H1 (cell line): ENCODE results near the gene TSFM. TPM values are rescaled to one million over a fixed set of nuclear protein-coding genes. Genes with fewer than 3 reads are reported as not detected.

Experiments
- CTCF ChIA-PET: fragments of 300-600 bp; sonication (Branson Sonifier 250); formaldehyde crosslinking; loops from one replicate; lab custom pipeline; 2021; ENCODE audit not compliant: partially characterized antibody; lab: Charles Lee
- POLR2A ChIA-PET: fragments of 300-600 bp; sonication (Branson Sonifier 250); formaldehyde crosslinking; loops from one replicate; lab custom pipeline; 2021; ENCODE audit warnings: inconsistent platforms; ENCODE audit not compliant: partially characterized antibody; lab: Charles Lee
- DNase-seq, 2 experiments: peaks; one replicate each; pipeline versions ENCODE4 v3.0.0 to v3.0.0-alpha.2; 2010 to 2022; ENCODE audit warnings: low spot score in 2 of 2, low read depth in 1 of 2, mixed read lengths in 1 of 2
- FAIRE-seq: peaks from 2 replicates; lab custom pipeline; 2011; peaks lifted over from hg19 to GRCh38; lab: Jason Lieb, UNC
- H2AFZ ChIP-seq: 2 replicates; pipeline ENCODE4 v1.8.1; 2012; ENCODE audit warnings: low read length, inconsistent platforms
- H2AK5ac ChIP-seq: 2 replicates; pipeline ENCODE4 v1.6.1; 2013; ENCODE audit warnings: low read depth, low read length
- H2BK120ac ChIP-seq: replicated peaks from 2 replicates; pipeline ENCODE3; 2013; ENCODE audit warnings: low read depth, low read length, inconsistent platforms
- H2BK12ac ChIP-seq: 2 replicates; pipeline ENCODE4 v1.6.1; 2013; ENCODE audit warnings: low read depth, low read length
- H2BK15ac ChIP-seq: 2 replicates; pipeline ENCODE4 v1.6.1; 2013; ENCODE audit warnings: low read length
- H2BK20ac ChIP-seq: 2 replicates; pipeline ENCODE4 v1.6.1; 2013; ENCODE audit warnings: low read length
- H2BK5ac ChIP-seq: 2 replicates; pipeline ENCODE4 v1.6.1; 2013; ENCODE audit warnings: low read depth, low read length
- H3K14ac ChIP-seq: 2 replicates; pipeline ENCODE4 v1.6.1; 2013; ENCODE audit warnings: inconsistent platforms; ENCODE audit not compliant: insufficient read length
- H3K18ac ChIP-seq: 2 replicates; pipeline ENCODE4 v1.6.1; 2013; ENCODE audit warnings: low read length; ENCODE audit errors: extremely low read depth
- H3K23ac ChIP-seq: 2 replicates; pipeline ENCODE4 v1.6.1; 2013; ENCODE audit warnings: inconsistent platforms; ENCODE audit not compliant: insufficient read length
- H3K23me2 ChIP-seq: 2 replicates; pipeline ENCODE4 v1.6.1; 2013; ENCODE audit warnings: low read depth, low read length
- H3K27ac ChIP-seq: 2 replicates; pipeline ENCODE4 v1.6.1; 2011; ENCODE audit warnings: low read depth, low read length, inconsistent platforms
- H3K27me3 ChIP-seq, 4 experiments: replicated peaks in 1 of 4; 1 replicate in 1 of 4; 2 replicates in 3 of 4; pipeline versions ENCODE4 v1.6.1 to v1.8.1; 2011 to 2013; ENCODE audit warnings: low read length in 3 of 4, mild to moderate bottlenecking in 3 of 4, inconsistent platforms in 2 of 4, mixed read lengths in 2 of 4, moderate library complexity in 1 of 4; ENCODE audit not compliant: control insufficient read depth in 3 of 4, insufficient read depth in 3 of 4; ENCODE audit errors: extremely low read depth in 1 of 4
- H3K36me3 ChIP-seq, 4 experiments: 2 replicates each; pipeline versions ENCODE4 v1.6.1 to v1.8.1; 2011 to 2013; ENCODE audit warnings: mild to moderate bottlenecking in 4 of 4, low read length in 3 of 4, moderate library complexity in 2 of 4, control low read depth in 1 of 4, inconsistent platforms in 1 of 4; ENCODE audit not compliant: insufficient read depth in 4 of 4, control insufficient read depth in 2 of 4
- H3K4ac ChIP-seq: replicated peaks from 2 replicates; pipeline ENCODE3; 2013; ENCODE audit warnings: low read length, low read depth, mixed read lengths, inconsistent platforms; ENCODE audit not compliant: insufficient read length
- H3K4me1 ChIP-seq, 4 experiments: replicated peaks in 1 of 4; 1 replicate in 1 of 4; 2 replicates in 3 of 4; pipeline versions ENCODE4 v1.6.1 to v1.8.1; 2011 to 2013; ENCODE audit warnings: low read length in 3 of 4, inconsistent platforms in 2 of 4, mixed read lengths in 1 of 4; ENCODE audit not compliant: insufficient read depth in 4 of 4, control insufficient read depth in 3 of 4
- H3K4me2 ChIP-seq, 2 experiments: 2 replicates each; pipeline versions ENCODE4 v1.6.1 to v1.8.1; 2011 to 2013; ENCODE audit warnings: low read depth in 2 of 2, low read length in 2 of 2, control low read depth in 1 of 2, inconsistent platforms in 1 of 2, mild to moderate bottlenecking in 1 of 2; ENCODE audit not compliant: insufficient read depth in 1 of 2
- H3K4me3 ChIP-seq, 4 experiments: fragments of 200-600, 300-600 bp in 1 of 4; sonication (generic), shearing (Covaris generic), sonication (Bioruptor Twin) in 1 of 4; 2 replicates each; pipeline versions ENCODE4 v1.5.1 to v1.8.1; 2011 to 2016; ENCODE audit warnings: low read length in 4 of 4, low read depth in 3 of 4, control low read depth in 2 of 4, inconsistent platforms in 2 of 4, mild to moderate bottlenecking in 2 of 4, mixed read lengths in 1 of 4, moderate library complexity in 1 of 4; ENCODE audit not compliant: insufficient read depth in 2 of 4; ENCODE audit errors: extremely low read depth in 1 of 4
- H3K56ac ChIP-seq: replicated peaks from 2 replicates; pipeline ENCODE3; 2013; ENCODE audit warnings: low read depth, mild to moderate bottlenecking, mixed read lengths, low read length, inconsistent platforms; ENCODE audit not compliant: insufficient read length
- H3K79me1 ChIP-seq: 2 replicates; pipeline ENCODE4 v1.6.1; 2013; ENCODE audit warnings: low read depth, low read length, control low read depth
- H3K79me2 ChIP-seq, 2 experiments: 2 replicates each; pipeline versions ENCODE4 v1.6.1 to v1.8.1; 2012 to 2013; ENCODE audit warnings: low read length in 2 of 2, mild to moderate bottlenecking in 2 of 2, inconsistent platforms in 1 of 2; ENCODE audit not compliant: insufficient read depth in 2 of 2, control insufficient read depth in 1 of 2
- H3K9ac ChIP-seq, 4 experiments: replicated peaks in 1 of 4; 1 replicate in 1 of 4; 2 replicates in 3 of 4; pipeline versions ENCODE4 v1.6.1 to v1.8.1; 2011 to 2013; ENCODE audit warnings: low read depth in 3 of 4, low read length in 3 of 4, control low read depth in 2 of 4, mild to moderate bottlenecking in 2 of 4, moderate library complexity in 2 of 4, inconsistent platforms in 1 of 4; ENCODE audit errors: extremely low read depth in 1 of 4
- H3K9me3 ChIP-seq, 2 experiments: 2 replicates each; pipeline versions ENCODE4 v1.6.1 to v1.8.1; 2012 to 2013; ENCODE audit warnings: mild to moderate bottlenecking in 2 of 2, moderate library complexity in 2 of 2, control low read depth in 1 of 2, inconsistent platforms in 1 of 2, low read depth in 1 of 2, low read length in 1 of 2, mixed read lengths in 1 of 2; ENCODE audit not compliant: insufficient read depth in 2 of 2
- H4K20me1 ChIP-seq, 2 experiments: replicated peaks in 1 of 2; 2 replicates each; pipeline versions ENCODE3 to v1.8.1; 2011 to 2013; ENCODE audit warnings: inconsistent platforms in 2 of 2, low read length in 2 of 2, mild to moderate bottlenecking in 1 of 2; ENCODE audit not compliant: insufficient read depth in 2 of 2, control insufficient read depth in 1 of 2
- H4K5ac ChIP-seq: 2 replicates; pipeline ENCODE4 v1.6.1; 2013; ENCODE audit warnings: low read length, low read depth, mixed read lengths, inconsistent platforms; ENCODE audit not compliant: insufficient read length
- H4K8ac ChIP-seq: 2 replicates; pipeline ENCODE4 v1.8.0; 2013; ENCODE audit warnings: mild to moderate bottlenecking, moderate library complexity, low read length, inconsistent platforms; ENCODE audit not compliant: insufficient read depth; ENCODE audit errors: extremely low read depth
- H4K91ac ChIP-seq: replicated peaks from 2 replicates; pipeline ENCODE3; 2013; ENCODE audit warnings: low read length, mixed read lengths, inconsistent platforms; ENCODE audit not compliant: insufficient read length
- ASH2L ChIP-seq: fragments of 200-600, 300-600 bp; sonication (generic); IDR thresholded peaks from one replicate; pipeline ENCODE4 v1.7.1; 2017; ENCODE audit warnings: low read length
- CEBPB ChIP-seq: IDR thresholded peaks from 2 replicates; pipeline ENCODE4 v1.6.1; 2012; ENCODE audit warnings: low read depth, low read length
- HDAC2 ChIP-seq, 2 experiments: fragments of 300-600 bp in 1 of 2; sonication (generic) in 1 of 2; IDR thresholded peaks; 2 replicates each; pipeline ENCODE4 v1.6.1; 2011 to 2012; ENCODE audit warnings: low read depth in 2 of 2, low read length in 2 of 2, mild to moderate bottlenecking in 2 of 2, moderate library complexity in 2 of 2, borderline replicate concordance in 1 of 2, inconsistent platforms in 1 of 2
- JUN ChIP-seq: IDR thresholded peaks from 2 replicates; pipeline ENCODE4 v1.6.1; 2011; ENCODE audit warnings: low read depth, mild to moderate bottlenecking, improper control_type of control experiment, low read length
- MAFK ChIP-seq: IDR thresholded peaks from 2 replicates; pipeline ENCODE4 v1.6.1; 2012; ENCODE audit warnings: low read depth, mild to moderate bottlenecking, improper control_type of control experiment, low read length
- MAX ChIP-seq: IDR thresholded peaks from 2 replicates; pipeline ENCODE4 v1.6.1; 2012; ENCODE audit warnings: inconsistent platforms
- POLR2AphosphoS5 ChIP-seq: IDR thresholded peaks from 2 replicates; pipeline ENCODE4 v1.6.1; 2011; ENCODE audit warnings: low read depth, low read length
- RAD21 ChIP-seq, 2 experiments: IDR thresholded peaks in 1 of 2; conservative IDR thresholded peaks in 1 of 2; 2 replicates each; pipeline ENCODE4 v1.6.1; 2011; ENCODE audit warnings: low read depth in 2 of 2, low read length in 2 of 2, improper control_type of control experiment in 1 of 2, inconsistent platforms in 1 of 2, mild to moderate bottlenecking in 1 of 2, moderate library complexity in 1 of 2
- RFX5 ChIP-seq: IDR thresholded peaks from 2 replicates; pipeline ENCODE4 v1.6.1; 2011; ENCODE audit warnings: low read depth, low read length, improper control_type of control experiment, borderline replicate concordance
- WGBS, 2 experiments: shearing (Covaris generic) in 1 of 2; methylation state at CpG; one replicate each; pipeline versions ENCODE4 v1.1.6 to v1.1.7; 2013 to 2015; ENCODE audit warnings: low lambda C conversion rate in 2 of 2, mixed read lengths in 2 of 2, inconsistent platforms in 1 of 2, low coverage in 1 of 2, missing lambda C conversion rate in 1 of 2; ENCODE audit not compliant: insufficient replicate concordance in 2 of 2, insufficient coverage in 1 of 2, insufficient read length in 1 of 2; ENCODE audit errors: extremely low coverage in 1 of 2, missing lambda C conversion rate in 1 of 2; 5-methylcytosine and 5-hydroxymethylcytosine counted together
- polyA plus RNA-seq, 7 experiments: library from polyadenylated mRNA; depleted of rRNA in 3 of 7; stranded (reverse) in 5 of 7; unstranded in 2 of 7; fragments of >200 nt in 5 of 7; fragments of 200-250 nt in 2 of 7; gene quantifications; 1 replicate in 5 of 7; 2 replicates in 1 of 7; 4 replicates in 1 of 7; pipeline versions ENCODE4 v1.2.1 to v1.2.3, GENCODE V29; 2011 to 2013; ENCODE audit warnings: missing spikeins in 2 of 7, mixed read lengths in 2 of 7
- total RNA-seq: library from RNA; stranded (reverse); fragmentation: NEBNext Ultra II Directional; extraction: Animal tissue kit (Norgen Biotek cat#: 25700); gene quantifications from 2 replicates; pipeline ENCODE4 v1.2.1, GENCODE V29; 2021

TSFM gene
- total and polyA plus RNA-seq, 2 of the 8 experiments (the other 6 are each of a cell fraction or from before 2014, with no cell fraction given), result 17.4 to 49.8 TPM

- H4K5ac ChIP-seq, result peak overlapping the region; percentile 45
- no peak overlapping the region for H2AFZ ChIP-seq
- H3K27ac ChIP-seq, result 0 out of 2 replicates have a peak overlapping the region, but pooled peaks have one; percentile 8
- peaks cover 9% of the 10 kb centered on the region; the same call in 1 of the 2 replicates for H3K23me2 ChIP-seq
- no peaks in the 10 kb centered on the region for H3K36me3 ChIP-seq
- peak overlapping the region; percentile 27; the same call in 1 of the 2 replicates for H3K18ac ChIP-seq
- H3K4me1 ChIP-seq, result peaks cover 20 to 45% (median 37%) of the 10 kb centered on the region in 4 experiments
- H2BK120ac ChIP-seq, result no peak overlapping the region
- peak overlapping the region; percentile 18 for H2BK12ac ChIP-seq
- H3K4me3 ChIP-seq, result peak overlapping the region in 3 of 4 experiments; percentile 11 to 98 (median 23); a peak in 5 of 8 replicates
- CTCF ChIA-PET, result interaction anchor here (0.6 to 4.4 kb wide), 18 partner anchors 9 to 76 kb away, joined by 3 to 42 read pairs (median 4); no protein-coding TSS in a partner anchor
- H3K23ac ChIP-seq, result no peak overlapping the region
- 0 out of 2 replicates have a peak overlapping the region, but pooled peaks have one; percentile 1 for H2BK15ac ChIP-seq
- no peak overlapping the region for H4K91ac ChIP-seq
- H2BK5ac ChIP-seq, result peak overlapping the region; percentile 64; the same call in 1 of the 2 replicates
- H2BK20ac ChIP-seq, result no peak overlapping the region
- peaks cover 18 to 32% of the 10 kb centered on the region in 2 experiments for H4K20me1 ChIP-seq
- FAIRE-seq, result no peak
- H3K14ac ChIP-seq, result no peak overlapping the region
- DNase-seq, result no peak
- 45% methylated on average over 14 of the region's 14 CpGs; no CpG with 5 or more reads in 1 of the 2 experiments for WGBS, 2 experiments
- H3K27me3 ChIP-seq, result no peaks in the 10 kb centered on the region
- H2AK5ac ChIP-seq, result peak overlapping the region; percentile 6
- H3K79me1 ChIP-seq, result peaks cover 17% of the 10 kb centered on the region; the same call in 1 of the 2 replicates
- no peak overlapping the region for H3K4ac ChIP-seq
- H3K9ac ChIP-seq, result peak overlapping the region in 2 of 4 experiments; percentile 23 to 53; a peak in 2 of 7 replicates
- POLR2A ChIA-PET, result interaction anchor here (0.6 to 29.9 kb wide), 16 partner anchors 1 to 463 kb away, joined by 3 to 722 read pairs (median 6); partner anchors contain the start of genes CTDSP2 and CYP27B1
- H4K8ac ChIP-seq, result no peak overlapping the region
- peak overlapping the region; percentile 68 to 74 for H3K4me2 ChIP-seq
- H3K56ac ChIP-seq, result no peak overlapping the region
- peaks cover 28 to 84% of the 10 kb centered on the region in 2 experiments for H3K79me2 ChIP-seq
- no peaks in the 10 kb centered on the region for H3K9me3 ChIP-seq
- TF ChIP-seq MAX (0 out of 2 replicates have a peak, but pooled peaks have one; percentile 11), POLR2AphosphoS5 (peak; percentile 51; the same call in 1 of the 2 replicates), RFX5 (no peak), CEBPB (no peak), ASH2L (peak; percentile 32), JUN (no peak), RAD21 (IDR thresholded peaks at IDR 0.05 in 1 of 2, conservative IDR thresholded peaks at IDR 0.05 in 1 of 2; ENCODE audit: low read depth in 2 of 2, low read length in 2 of 2) (no peak), HDAC2 (IDR thresholded peaks at IDR 0.05; ENCODE audit: borderline replicate concordance in 1 of 2, low read depth in 2 of 2, low read length in 2 of 2) (no peak), MAFK (no peak)
Measured at GRCh38 chr12:57842342-57843294, 60.0 kb downstream of the TSFM start.
